A204.1 (cell line): ENCODE measurements around the gene CCDC188.
"Not testable (repeated sequence)": the region's sequence is repeated elsewhere in the genome, so short reads cannot be mapped to it uniquely, and the experiment has no call there.

Experiments used
- FAIRE-seq: peaks from 2 replicates; lab custom pipeline; 2012; peaks lifted over from hg19 to GRCh38; lab: Jason Lieb, UNC

Gene CCDC188

DNA sequence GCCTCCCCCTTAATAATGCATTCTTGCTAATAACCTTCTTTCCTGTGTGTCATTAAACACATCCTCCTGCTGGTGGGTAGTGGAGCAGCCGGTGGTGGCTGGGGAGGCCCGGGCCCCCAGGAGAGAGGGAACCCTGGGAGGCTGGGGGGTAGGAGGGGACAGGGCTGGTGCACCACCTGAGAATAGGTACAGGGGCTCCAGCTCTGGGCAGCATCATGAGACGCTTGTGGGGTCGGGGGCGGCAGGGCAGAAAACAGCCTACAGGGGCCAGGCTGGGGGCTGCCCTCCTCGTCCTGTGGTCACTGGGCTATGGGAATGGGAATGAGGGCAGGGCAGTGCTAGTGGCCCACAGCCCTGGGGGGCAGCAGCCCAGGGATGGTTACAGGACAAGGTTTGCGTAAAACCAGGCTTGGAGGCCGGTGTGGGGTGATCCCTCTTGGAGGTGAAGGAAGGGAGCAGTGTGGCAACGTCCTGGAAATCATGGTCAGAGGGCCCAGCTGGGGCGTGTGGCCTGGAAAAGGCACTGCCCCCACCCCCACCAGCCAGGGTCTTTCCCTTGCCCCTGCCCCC is 18.5 kb upstream of the CCDC188 start:
- no peak for FAIRE-seq

GRCh38 chr22:20167643-20168322 is 16.9 kb upstream of the CCDC188 start:
- FAIRE-seq: no peak

DNA sequence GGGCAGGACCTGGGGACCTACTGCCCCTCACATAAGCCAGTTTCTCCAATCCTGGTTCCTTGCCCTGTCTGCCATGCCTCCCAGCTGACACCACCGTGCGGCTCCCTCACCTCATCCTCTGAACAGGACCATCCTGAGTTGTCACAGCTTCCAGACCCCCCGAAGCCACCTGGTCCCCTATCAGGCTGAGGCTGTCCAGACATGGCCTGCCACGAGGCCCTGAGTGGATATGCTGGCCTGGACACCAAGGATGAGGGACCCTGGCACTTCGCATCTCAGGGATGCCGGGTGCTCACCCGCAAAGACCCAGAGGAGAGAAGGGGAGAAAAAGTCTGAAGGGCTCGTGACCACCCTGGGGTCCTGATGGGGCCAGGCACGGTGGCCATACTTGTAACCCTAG is 15.8 kb upstream of the CCDC188 start:
- FAIRE-seq: no peak

GRCh38 chr22:20165913-20166312 is 15.1 kb upstream of the CCDC188 start:
- FAIRE-seq: no peak

DNA sequence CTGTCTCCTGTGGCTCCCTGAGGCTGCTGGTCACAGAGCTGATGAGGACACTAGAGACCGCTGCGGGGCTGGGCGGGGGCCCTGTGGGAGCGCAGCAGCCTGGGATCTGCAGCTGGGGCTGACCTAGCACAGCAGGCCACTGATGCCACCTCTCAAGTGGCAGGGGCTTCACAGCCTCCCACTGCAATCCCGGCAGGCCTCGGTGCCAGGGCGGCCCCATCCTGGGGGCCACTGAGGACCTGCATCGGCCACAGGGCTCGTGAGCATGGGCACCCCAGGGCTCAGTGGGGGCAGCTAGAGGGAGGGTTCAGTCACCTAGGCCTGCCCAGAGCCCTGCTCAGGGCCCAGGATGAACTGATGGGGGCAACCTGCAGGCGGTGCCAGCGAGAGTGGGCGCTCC is 14.6 kb upstream of the CCDC188 start:
- no peak for FAIRE-seq

GRCh38 chr22:20164863-20165262 is 14.0 kb upstream of the CCDC188 start:
- no peak for FAIRE-seq

DNA sequence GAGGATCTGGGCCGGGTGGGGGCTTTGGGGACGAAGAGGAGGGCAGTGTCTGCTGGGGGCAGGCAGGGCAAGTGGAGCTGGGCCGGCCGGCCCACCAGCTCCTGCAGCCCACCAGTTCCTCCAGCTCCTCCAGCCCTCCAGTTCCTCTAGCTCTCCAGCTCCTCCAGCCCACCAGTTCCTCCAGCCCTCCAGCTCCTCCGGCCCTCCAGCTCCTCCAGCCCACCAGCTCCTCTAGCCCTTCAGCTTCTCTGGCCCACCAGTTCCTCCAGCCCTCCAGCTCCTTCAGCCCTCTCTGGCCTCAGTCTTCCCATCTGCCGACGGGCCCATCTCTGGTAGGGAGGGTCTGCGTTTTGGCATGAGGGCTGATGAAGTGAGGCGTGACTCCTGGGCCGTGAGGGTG is 9.2 kb upstream of the CCDC188 start:
- FAIRE-seq: no peak

DNA sequence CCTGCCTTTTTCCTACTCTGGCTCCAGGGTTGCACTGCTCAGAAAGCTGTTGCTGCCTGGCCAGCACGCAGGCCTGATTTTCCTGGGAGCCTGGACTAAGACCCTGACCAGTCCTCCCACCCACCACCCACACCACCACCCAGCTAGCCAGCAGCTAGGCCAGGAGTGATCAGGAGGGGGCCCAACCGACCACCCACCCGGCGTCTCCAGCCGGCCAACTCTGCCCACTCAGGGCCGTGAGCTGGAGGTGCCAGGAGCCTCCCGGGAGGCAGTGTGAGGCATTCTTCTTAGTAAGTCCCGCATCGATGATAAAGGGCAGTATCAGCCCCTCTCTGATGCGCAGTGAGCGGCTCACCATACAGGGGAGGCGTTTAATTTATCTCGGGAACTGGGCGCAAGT is 8.7 kb upstream of the CCDC188 start:
- FAIRE-seq: not testable (repeated sequence)

GRCh38 chr22:20159076-20159475 is 8.2 kb upstream of the CCDC188 start:
- FAIRE-seq: no peak

DNA sequence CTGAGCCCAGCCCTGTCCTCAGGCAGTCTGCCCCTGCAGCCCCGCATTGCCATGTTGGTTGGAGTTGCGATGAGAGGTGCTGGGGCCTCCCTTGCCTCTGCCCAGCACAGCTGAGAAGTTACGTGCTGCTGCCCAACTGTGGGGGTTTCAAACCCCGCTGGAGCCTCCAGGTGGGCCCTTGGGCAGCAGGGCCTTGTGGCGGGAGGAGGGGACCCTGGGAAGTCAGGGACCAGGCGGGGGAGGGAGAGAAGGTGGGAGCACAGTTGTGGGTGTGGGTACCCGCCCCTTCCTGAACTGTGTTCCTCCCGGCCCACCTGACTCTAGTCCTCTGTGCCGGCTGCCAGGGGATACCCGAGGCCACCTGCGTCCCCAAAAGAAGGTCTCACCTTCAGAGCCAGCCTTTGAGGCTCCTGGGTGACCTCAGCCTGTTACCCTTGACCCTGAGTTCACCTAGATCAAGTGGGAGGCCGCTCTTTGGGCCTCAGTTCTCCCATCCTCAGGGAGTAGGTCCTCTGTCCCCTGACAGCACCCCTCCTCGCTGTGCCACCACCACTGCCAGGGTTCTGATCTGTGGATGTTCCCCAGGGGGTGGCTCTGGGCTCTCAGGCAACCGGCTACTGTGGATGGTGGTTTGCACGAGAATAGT is 7.7 kb upstream of the CCDC188 start:
- no peak for FAIRE-seq

- FAIRE-seq: no peak
Measured at GRCh38 chr22:20157430-20158183, 6.8 kb upstream of the CCDC188 start.

GRCh38 chr22:20156611-20157429 is 6.0 kb upstream of the CCDC188 start:
- FAIRE-seq: no peak

DNA sequence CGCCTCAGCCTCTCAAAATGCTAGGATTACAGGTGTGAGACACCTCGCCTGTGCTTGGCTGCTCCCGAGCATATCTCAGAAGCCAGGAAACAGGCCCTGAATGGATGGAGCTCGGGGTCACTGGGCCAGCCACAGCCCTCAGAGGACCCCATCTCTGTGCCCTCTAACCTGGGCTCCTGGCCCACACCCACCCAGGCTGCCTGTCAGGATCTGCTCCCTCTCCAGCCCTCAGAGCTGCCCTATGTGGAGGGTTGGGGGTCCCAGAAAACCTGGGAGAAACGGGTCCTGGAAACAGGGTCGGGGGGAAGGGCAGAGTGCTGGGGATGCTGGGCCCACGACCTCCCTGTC is 5.2 kb upstream of the CCDC188 start:
- FAIRE-seq: no peak

DNA sequence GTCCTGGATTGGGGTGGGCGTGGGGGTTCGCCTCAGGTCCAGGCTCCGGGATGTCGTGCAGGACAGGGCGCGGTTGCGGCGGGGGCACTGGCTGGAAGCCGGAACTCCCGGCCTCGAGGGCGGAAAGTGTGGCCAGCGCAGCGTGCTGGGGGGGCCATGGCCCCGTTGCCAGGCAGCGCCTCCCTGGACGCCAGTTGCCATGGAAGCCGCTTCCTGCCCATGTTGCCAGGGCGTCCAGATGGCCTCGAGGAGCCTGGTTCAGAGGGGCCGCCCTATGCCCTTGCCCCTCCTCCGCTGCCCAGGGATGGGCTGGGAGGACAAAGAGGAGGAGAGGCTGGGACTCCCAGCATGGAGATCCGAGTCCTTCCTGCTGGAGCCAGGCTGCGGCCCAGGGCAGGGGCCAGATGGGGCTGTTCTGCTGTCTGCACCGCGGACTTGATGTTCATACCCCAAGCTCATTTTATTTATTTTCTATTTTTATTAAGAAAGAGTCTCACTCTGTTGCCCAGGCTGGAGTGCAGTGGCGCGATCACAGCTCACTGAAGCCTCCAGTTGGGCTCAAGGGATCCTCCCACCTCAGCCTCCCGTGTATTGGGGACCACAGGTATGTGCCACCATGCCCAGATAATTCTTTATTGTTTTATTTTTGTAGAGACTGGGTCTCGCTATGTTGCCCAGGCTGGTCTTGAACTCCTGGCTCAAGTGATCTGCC is 4.6 kb upstream of the CCDC188 start:
- FAIRE-seq: no peak

DNA sequence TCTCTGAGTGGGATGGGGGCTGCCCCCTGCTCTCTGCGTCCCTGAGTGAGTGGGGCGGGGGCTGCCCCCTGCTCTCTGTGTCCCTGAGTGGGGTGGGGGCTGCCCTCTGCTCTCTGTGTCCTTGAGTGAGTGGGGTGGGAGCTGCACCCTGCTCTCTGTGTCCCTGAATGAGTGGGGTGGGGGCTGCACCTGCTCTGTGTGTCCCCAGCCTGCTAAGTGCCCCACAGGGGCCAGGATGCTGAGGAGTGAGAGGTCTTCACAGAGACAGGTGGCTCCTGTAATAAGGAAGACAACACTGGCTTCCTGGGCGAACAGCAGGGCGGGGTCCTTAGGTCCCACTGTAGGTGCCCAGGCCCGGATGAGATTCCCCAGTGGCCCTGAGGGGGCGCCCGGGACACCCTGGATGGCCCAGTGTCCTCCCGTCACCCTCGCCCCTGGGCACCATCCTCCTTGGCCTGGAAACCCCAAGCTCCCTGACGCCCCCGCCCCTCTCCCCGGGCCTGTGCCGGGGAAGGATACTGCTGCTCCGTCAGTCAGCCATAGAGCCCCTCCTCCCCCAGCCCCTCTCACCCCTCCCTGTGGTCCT is 3.8 kb upstream of the CCDC188 start:
- no peak for FAIRE-seq

GRCh38 chr22:20153945-20154344 is 3.1 kb upstream of the CCDC188 start:
- no peak for FAIRE-seq

DNA sequence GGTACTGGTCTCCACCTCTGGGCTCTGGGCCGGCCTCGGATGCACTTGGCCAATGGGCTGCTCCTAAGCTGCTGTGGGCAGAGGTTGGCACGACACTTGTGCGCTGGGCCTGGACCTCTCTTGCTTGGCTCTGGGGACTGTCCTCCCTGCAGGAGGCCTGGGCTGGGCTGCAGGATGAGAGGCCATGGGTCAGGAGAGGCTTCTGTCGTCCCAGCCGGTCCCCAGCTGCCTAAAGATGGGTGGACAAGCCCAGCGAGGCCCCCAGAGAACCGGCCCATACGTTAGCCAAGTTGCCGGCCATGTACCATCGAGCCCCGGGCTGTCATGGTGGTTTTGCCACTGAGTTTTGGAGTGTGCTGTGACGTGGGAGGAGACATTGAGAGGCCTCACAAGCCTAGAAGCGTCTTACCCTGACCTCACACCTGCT is 1.6 kb upstream of the CCDC188 start:
- FAIRE-seq: no peak

- no peak for FAIRE-seq
Measured at GRCh38 chr22:20151276-20151588, 377 bp upstream of the CCDC188 start.

DNA sequence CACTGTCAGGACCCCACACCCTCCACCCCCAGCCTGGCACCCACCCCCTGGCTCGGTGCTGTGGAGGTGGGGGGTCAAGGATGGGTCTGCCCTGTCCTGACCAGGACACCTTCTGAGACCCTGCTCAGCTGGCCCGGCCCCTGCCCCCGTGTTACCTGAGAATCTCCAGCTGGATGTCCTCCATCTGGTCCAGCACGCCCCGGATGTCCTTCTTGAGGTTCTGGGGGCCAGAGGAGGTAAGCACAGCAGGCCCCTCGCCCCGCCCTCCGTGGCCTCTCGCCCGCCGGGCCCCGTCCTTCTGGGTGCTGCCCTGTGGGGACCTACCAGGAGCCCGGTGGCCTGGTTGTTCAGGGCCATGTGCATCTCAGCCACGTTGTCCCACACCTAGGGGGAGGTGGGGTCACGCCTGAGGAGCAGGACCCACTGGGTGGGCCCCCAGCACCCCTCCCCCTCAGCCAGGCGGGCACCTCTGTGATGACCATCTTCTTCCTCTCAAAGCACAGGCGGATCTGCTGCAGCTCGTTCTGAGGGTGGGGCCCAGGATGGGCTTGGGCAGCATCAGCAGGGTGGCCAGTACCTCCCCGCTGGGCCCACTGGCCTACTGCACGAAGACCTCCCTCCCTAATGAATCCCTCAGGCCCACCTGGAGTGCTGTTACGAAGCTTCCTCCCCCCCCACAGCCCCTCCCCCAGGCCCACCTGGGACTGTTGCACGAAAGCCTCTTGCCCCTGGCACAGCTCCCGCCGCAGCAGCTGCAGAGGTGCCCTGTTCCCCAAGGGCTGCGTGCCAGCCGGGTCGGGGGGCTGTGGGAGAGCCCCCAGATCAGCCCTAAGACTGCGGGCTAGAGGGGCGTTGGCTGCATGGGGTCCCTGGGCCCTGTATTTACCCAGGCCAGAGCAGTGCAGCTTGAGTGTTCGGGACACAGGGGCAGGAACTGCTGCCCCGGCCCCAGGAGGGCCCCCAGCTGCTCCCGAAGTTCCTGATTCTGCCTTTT is 1.3 kb downstream of the CCDC188 start:
- no peak for FAIRE-seq

GRCh38 chr22:20148414-20148813 is 2.4 kb downstream of the CCDC188 start:
- FAIRE-seq: no peak
